Gastroesophageal sphincter (tissue), 3 donors: ENCODE results near the gene SPTLC3.

Experiments
- POLR2A ChIP-seq, 2 donors: fragments of 450-650 bp; IDR thresholded peaks; one replicate each; pipeline ENCODE4 v1.6.1; 2017; ENCODE audit warnings: antibody characterized with exemption in 2 of 2, mild to moderate bottlenecking in 2 of 2, moderate library complexity in 1 of 2
- TF ChIP-seq, protein P1 (sequence below), 4 experiments: fragments of 200-600 bp in 2 of 4; fragments of 450-650 bp in 2 of 4; sonication (generic) in 1 of 4; IDR thresholded peaks; one replicate each; pipeline ENCODE4 v1.5.1; 2017 to 2019; ENCODE audit warnings: antibody characterized with exemption in 4 of 4, mild to moderate bottlenecking in 2 of 4, moderate library complexity in 2 of 4

DNA sequence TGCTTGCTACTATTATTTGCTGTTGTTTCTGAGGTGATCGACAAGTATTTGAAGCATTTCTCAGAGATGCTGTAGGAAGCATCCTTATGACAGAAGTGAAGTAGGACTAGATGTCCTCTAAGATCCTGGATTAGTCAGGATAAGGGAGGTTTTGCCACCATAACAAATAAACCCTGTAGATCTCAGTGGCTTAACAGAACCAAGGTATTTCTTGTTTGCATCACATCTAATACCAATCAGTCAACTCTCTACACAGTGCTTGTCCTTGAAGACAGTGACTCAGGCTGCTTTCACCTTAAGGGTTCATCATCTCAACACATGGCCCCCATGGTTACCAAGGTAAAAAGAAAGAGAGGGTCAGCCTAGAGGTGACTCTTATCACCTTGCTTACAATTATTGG, 119.4 kb downstream of the SPTLC3 start:
- no peak for TF ChIP-seq POLR2A (IDR thresholded peaks at IDR 0.05)
- TF ChIP-seq, protein P1, sequence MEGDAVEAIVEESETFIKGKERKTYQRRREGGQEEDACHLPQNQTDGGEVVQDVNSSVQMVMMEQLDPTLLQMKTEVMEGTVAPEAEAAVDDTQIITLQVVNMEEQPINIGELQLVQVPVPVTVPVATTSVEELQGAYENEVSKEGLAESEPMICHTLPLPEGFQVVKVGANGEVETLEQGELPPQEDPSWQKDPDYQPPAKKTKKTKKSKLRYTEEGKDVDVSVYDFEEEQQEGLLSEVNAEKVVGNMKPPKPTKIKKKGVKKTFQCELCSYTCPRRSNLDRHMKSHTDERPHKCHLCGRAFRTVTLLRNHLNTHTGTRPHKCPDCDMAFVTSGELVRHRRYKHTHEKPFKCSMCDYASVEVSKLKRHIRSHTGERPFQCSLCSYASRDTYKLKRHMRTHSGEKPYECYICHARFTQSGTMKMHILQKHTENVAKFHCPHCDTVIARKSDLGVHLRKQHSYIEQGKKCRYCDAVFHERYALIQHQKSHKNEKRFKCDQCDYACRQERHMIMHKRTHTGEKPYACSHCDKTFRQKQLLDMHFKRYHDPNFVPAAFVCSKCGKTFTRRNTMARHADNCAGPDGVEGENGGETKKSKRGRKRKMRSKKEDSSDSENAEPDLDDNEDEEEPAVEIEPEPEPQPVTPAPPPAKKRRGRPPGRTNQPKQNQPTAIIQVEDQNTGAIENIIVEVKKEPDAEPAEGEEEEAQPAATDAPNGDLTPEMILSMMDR (IDR thresholded peaks at IDR 0.05) = no peak
